Measurements from ENCODE around the gene N4BP2L1.

N4BP2L1 gene

DNA sequence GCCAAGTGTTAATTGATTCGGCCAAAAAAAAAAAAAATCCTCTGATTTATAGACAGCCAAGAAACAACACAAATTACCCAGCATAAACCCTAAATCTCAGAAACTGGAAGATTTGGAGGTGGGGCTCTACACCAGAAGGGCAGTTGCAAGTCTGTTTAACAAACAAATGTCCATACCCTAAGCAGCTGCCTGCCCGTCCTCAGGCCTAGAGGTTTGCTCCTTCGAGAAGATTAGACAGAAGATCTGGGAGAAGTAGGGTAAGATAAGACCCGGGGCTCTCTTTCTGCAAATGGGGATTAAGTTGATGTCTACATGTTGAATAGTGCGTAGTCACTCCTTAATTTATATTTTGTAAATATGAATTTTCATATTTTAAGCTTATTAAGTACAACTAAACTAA, 3.4 kb upstream of the N4BP2L1 start:
- no peak for DNase-seq

- DNase-seq = no peak
Measured at GRCh38 chr13:32430018-32430747, 2.3 kb upstream of the N4BP2L1 start.

- DNase-seq = no peak
Measured at GRCh38 chr13:32429433-32429909, 1.5 kb upstream of the N4BP2L1 start.

- DNase-seq = no peak
Measured at GRCh38 chr13:32428581-32429432, 877 bp upstream of the N4BP2L1 start.

DNA sequence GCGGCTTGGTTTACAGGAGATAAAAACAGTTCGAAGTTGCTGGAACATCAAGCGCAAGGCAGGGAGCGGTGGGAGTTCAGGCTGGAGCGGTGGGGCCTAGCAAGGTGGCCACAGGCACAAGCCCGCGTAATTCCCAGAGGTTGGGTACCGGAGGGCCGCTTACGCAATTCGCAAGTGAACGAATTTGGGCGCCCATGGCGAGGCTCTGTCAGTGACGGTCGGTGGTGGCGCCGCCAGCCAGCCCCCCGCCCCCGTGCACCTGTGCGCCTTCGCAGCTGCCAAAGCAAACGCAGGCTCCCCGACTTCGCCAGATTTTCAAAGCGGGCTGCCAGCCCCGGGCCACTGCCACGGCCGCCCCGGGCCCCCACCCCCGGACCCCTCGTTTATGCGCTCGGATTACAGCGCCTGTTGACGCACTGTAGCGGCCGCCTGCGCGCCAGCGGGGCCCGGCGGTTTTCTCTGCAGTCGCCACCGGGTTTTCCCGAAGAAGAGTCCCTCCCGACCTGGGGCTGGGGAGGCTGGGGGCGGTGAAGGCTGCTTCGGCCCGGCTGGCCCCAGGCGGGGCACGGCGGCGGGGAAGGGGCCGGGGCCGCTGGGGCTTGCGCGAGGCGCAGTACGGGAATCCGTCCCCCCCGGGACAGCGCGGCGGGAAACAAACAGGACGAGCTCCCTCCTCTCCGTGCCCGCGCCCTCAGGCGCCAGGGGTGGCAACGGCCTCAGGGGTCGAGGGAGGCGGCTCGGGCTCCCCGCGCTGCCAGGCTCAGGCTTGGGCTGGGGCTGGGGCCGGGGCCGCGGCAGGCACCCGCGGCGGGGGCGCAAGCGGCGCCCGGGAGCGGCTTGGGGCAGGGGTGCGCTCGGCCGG, 709 bp downstream of the N4BP2L1 start:
- no peak for DNase-seq

DNA sequence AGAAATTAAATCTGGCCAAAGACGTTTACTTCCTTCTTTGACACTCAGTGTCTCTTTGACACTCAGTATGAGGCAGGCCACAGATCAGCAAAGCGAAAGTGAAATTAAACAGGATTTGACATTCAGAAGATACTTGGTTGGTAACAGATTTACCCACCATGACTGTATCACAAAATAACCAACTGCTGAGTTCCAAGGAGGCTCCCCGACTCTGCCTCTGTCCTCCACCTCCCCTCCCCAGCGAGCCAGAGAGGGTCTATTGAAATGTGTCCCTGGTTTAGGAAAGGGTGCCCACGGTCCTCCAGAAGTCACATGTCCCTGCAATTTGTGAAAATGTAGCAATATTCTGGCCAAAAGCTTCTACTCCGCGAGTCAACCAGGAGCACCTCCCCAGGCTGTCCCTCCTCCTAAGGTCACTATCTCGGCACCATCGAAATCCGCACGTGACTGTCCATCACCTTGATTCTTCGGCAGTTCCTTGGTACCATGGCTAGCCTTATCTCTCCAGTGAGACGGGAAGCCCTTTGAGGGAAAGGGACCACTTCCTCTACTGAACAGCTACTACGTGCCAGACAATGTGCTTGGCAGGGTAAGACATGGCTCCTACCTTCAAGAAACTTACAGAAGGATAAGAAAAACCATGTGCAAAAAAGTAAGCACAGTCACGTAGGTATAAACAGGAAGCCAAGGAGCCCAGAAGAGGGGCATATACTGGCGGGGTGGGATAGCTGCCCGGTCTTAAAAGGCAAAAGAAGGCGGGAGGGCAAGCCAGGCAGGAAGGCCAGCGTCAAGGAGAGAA, 1.5 kb downstream of the N4BP2L1 start:
- no peak for DNase-seq

DNA sequence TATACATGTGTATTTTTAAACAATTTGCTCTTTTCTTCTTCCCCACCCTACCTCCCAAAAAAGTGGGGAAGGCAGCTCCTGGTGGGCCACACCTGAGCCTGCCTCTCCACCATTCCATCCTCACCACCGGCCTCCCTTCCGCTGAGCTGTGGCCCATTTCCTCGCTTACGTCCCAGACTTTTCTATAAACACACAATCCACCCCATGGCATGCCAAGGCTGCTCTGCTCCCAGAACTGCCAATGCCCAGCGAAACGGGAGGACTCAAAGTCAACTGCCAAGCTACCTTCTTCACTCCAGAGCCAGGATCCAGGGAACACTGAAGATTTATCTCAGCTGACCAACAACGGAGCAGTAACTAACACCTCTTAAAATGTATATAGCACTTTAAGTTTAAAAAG, 2.8 kb downstream of the N4BP2L1 start:
- DNase-seq = no peak

GRCh38 chr13:32423592-32423991, 4.3 kb downstream of the N4BP2L1 start:
- DNase-seq = no peak

DNA sequence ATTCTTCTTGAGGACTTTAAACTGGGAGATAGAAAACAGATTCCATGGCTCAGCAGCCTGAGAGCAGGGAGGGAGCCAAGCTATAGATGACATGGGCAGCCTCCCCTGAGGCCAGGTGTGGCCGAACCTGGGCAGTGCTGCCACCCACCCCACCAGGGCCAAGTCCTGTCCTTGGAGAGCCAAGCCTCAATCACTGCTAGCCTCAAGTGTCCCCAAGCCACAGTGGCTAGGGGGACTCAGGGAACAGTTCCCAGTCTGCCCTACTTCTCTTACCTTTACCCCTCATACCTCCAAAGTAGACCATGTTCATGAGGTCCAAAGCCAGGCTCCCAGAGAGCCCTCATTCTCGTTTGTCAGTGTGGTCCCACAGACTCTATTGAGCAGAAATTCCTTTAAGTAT, 8.1 kb downstream of the N4BP2L1 start:
- DNase-seq = no peak

- no peak for DNase-seq
Measured at GRCh38 chr13:32417995-32418394, 9.9 kb downstream of the N4BP2L1 start.

DNA sequence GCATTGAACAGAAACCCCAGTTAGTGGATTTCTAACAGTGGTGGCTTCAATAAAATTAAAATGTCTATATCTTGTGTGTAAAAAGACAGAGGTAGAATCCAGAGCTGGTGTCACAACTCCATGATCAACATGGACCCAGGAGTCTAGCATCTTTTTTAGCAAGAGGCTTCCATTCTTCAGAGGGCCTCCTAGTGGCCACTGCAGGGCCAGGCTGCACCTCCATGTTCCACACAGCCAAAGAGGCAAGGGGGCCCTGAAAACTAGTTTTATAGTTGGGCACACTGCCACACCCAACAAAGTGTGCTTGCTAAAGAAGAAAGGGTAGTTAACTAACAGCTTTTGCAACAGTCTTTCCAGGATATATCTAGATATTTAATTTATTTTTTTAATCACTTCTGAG, 12.9 kb downstream of the N4BP2L1 start:
- DNase-seq = no peak

DNA sequence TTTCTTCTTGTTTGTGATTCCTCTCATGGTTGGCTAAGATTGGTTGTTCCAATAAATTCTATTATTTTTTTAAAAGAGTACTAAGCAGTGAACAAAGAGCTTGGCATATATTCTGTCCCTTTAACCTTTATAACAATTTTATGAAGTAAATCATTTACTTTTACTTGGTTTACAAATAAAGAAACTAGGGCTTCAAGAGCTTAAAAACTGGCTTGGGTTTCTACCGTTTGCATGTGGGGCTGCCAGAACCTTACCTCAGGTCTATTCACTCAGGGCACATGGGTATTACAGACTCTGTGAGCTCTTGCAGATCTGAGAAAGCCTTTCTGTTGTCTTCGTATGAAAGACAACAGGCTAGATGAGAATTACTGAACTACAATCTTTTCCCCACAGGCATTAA, 13.3 kb downstream of the N4BP2L1 start:
- DNase-seq = no peak

- DNase-seq = no peak
Measured at GRCh38 chr13:32413284-32413683, 14.6 kb downstream of the N4BP2L1 start.

- no peak for DNase-seq
Measured at GRCh38 chr13:32409561-32410421, 18.1 kb downstream of the N4BP2L1 start.

GRCh38 chr13:32409001-32409313, 19.0 kb downstream of the N4BP2L1 start:
- no peak for DNase-seq

DNA sequence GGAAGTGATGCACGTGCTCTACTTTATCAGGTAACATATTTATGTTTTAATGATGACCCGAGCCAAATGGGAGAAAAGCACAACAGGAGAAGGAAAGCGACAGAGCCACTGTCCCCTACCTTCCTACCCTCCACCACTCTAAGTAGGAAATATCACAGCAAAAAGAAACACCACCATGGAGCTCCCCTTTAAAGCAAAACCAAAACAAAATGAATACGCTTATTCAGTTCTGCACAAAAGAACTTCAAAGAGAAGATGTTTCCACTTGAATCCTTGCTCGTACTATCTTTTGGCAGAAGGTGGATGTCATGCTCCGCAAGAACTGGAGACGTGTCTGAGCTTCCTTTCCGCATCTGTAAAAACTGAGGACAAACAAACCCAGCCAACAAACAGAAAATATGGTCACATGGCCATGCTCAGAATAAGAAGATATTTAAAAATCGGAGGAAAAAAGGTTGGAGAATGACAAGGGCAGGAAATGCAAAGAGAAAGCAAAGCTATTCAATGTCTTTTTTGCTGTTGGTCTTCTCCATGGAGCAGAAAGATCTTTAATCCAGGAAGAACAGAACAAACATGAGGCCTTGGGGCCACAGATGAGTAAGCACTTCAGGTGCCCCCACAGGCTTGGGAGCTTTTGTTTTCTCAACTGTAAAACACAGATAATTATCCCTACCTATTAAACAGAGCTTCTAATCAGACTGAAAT, 19.5 kb downstream of the N4BP2L1 start:
- DNase-seq = no peak

- DNase-seq = no peak
Measured at GRCh38 chr13:32407854-32408253, 20.1 kb downstream of the N4BP2L1 start.

DNA sequence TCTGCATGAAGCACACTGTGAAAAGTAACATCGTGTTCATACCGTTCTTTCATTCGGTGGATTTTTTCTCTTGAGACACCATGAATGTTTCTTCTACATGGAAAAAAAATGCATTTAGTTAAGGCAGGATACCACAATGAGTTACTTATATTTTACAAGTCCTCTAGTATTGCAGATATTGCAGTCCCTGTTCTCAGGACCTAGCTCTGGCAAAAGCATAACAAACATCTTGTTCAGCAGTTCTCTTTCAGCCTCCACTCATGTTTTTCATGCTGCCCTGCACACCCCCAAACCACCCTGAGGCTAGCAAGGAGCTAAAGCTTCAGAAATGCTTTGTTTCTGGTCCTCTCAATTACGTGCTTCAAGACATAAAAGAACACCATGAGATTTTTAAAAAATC, 24.8 kb downstream of the N4BP2L1 start:
- no peak for DNase-seq

GRCh38 chr13:32391101-32391619, 36.8 kb downstream of the N4BP2L1 start:
- no peak for DNase-seq

GRCh38 chr13:32390484-32390883, 37.4 kb downstream of the N4BP2L1 start:
- no peak for DNase-seq

GRCh38 chr13:32390048-32390447, 37.9 kb downstream of the N4BP2L1 start:
- DNase-seq = no peak
